GM12873 (cell line): ENCODE measurements around the gene ZNF467.

Experiments used
- CTCF ChIP-seq: IDR thresholded peaks from 2 replicates; pipeline ENCODE4 v1.5.1; 2012; ENCODE audit warnings: low read depth, mild to moderate bottlenecking, moderate library complexity, low read length, control low read depth; ENCODE audit not compliant: insufficient read depth; ENCODE audit errors: missing control alignments

Gene ZNF467

GRCh38 chr7:149721084-149721601 lies 52.2 kb downstream of the ZNF467 start:
- TF ChIP-seq CTCF: no peak

- TF ChIP-seq CTCF: no peak
Measured at GRCh38 chr7:149720372-149721083, 52.9 kb downstream of the ZNF467 start.

GRCh38 chr7:149719912-149720335 lies 53.5 kb downstream of the ZNF467 start:
- TF ChIP-seq CTCF: no peak

- TF ChIP-seq CTCF: no peak
Measured at GRCh38 chr7:149719050-149719899, 54.1 kb downstream of the ZNF467 start.

GRCh38 chr7:149718730-149719049 lies 54.7 kb downstream of the ZNF467 start:
- no peak for TF ChIP-seq CTCF

- no peak for TF ChIP-seq CTCF
Measured at GRCh38 chr7:149717481-149717880, 55.9 kb downstream of the ZNF467 start.

- TF ChIP-seq CTCF: no peak
Measured at GRCh38 chr7:149716932-149717307, 56.5 kb downstream of the ZNF467 start.
